NCI-H1105 treated with DMSO at 0.1 percent for 48 hours (cell line): ENCODE data around the gene DTNA.

ENCODE experiments used
- DNase-seq: peaks from one replicate; lab custom pipeline; 2025; lab: John Stamatoyannopoulos, UW

DTNA gene

GRCh38 chr18:34772887-34773286, 62.8 kb downstream of the DTNA start:
- DNase-seq: no peak

- DNase-seq: no peak
Measured at GRCh38 chr18:34773378-34773777, 63.3 kb downstream of the DTNA start.

- peak; percentile 91 for DNase-seq
Measured at GRCh38 chr18:34773961-34774766, 64.1 kb downstream of the DTNA start.

- DNase-seq: no peak
Measured at GRCh38 chr18:34775461-34775860, 65.4 kb downstream of the DTNA start.

GRCh38 chr18:34779112-34779511, 69.0 kb downstream of the DTNA start:
- no peak for DNase-seq

- DNase-seq: no peak
Measured at GRCh38 chr18:34780856-34781255, 70.8 kb downstream of the DTNA start.

- DNase-seq: no peak
Measured at GRCh38 chr18:34783501-34783900, 73.4 kb downstream of the DTNA start.

- no peak for DNase-seq
Measured at GRCh38 chr18:34786162-34786741, 76.2 kb downstream of the DTNA start.

GRCh38 chr18:34787931-34788532, 77.9 kb downstream of the DTNA start:
- peak; percentile 82 for DNase-seq

GRCh38 chr18:34789768-34790344, 79.8 kb downstream of the DTNA start:
- DNase-seq: no peak

GRCh38 chr18:34794348-34794747, 84.2 kb downstream of the DTNA start:
- DNase-seq: no peak

- DNase-seq: no peak
Measured at GRCh38 chr18:34795070-34795732, 85.1 kb downstream of the DTNA start.

GRCh38 chr18:34796035-34796657, 86.0 kb downstream of the DTNA start:
- no peak for DNase-seq

- no peak for DNase-seq
Measured at GRCh38 chr18:34799291-34799690, 89.2 kb downstream of the DTNA start.

GRCh38 chr18:34800381-34800780, 90.3 kb downstream of the DTNA start:
- DNase-seq: no peak

GRCh38 chr18:34801774-34802173, 91.7 kb downstream of the DTNA start:
- DNase-seq: no peak

GRCh38 chr18:34802959-34803358, 92.9 kb downstream of the DTNA start:
- no peak for DNase-seq

GRCh38 chr18:34803877-34804400, 93.8 kb downstream of the DTNA start:
- DNase-seq: no peak

- DNase-seq: no peak
Measured at GRCh38 chr18:34805103-34805877, 95.2 kb downstream of the DTNA start.

- DNase-seq: no peak
Measured at GRCh38 chr18:34805878-34806351, 95.8 kb downstream of the DTNA start.

- DNase-seq: no peak
Measured at GRCh38 chr18:34806527-34806926, 96.4 kb downstream of the DTNA start.
